KG1 (cell line): ENCODE results near the gene AIG1.

Experiments used
- DNase-seq: peaks from one replicate; lab custom pipeline; 2025; lab: John Stamatoyannopoulos, UW

Gene AIG1

GRCh38 chr6:143370812-143371370, 310.2 kb downstream of the AIG1 start:
- DNase-seq, result no peak

- DNase-seq, result no peak
Observed at GRCh38 chr6:143372199-143372882, 311.7 kb downstream of the AIG1 start.

- no peak for DNase-seq
Observed at GRCh38 chr6:143374014-143374413, 313.3 kb downstream of the AIG1 start.

DNA sequence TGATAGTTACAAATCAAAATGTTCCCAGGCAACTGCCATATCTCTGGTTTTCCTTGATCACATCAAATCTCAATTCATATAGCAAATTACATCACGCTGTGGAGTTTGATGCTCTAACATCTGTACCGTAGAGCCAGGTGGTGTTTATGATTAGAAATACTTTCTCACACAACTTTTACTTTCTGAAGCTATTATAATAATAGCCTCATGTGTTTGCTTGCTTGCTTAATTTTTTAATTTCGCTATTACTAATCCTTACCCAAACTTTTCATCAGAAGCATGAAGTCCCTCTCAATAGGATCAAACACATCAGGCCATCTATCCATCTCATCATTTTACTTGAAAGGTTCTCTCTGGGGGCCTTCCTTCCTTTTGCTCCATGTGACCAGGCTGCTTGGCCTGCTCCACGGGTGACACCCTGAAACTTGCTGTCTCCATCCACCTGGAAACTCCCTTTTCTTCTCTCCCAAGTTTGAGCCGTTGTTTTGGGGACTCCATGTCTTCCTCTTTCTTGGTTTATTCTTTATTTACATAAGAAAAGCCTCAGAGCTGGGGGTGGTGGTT, 314.4 kb downstream of the AIG1 start:
- DNase-seq, result no peak

DNA sequence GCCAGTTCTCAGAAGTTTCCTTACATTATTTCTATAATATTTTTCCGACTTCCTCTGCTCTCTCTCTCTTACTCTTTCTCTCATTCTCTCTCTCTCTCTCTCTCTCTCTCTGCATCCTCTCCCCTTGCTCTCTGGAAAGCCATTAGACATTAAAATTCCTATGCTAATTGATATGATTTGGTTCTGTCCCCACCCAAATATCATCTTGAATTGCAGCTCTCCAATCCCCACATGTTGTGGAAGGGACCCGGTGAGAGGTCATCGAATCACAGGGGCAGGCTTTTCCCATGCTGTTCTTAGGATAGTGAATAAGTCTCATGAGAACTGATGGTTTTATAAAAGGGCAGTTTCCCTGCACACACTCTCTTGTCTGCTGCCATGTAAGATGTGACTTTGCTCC, 315.7 kb downstream of the AIG1 start:
- no peak for DNase-seq

DNA sequence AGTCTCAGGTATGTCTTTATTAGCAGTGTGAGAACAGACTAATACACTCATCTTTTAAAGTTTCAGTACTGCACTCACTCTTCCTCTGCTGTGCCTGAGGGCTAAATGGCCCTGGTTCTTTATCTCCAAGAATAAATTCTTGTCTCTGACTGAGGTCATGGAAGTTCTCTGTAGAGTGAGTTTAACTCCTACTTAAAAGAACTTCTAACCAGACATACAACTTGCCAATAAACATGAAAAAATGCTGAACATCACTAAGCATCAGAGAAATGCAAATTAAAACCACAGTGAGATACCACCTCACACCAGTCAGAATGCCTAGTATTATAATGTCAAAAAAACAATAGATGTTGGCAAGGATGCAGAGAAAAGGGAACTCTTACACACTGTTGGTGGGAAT, 316.2 kb downstream of the AIG1 start:
- no peak for DNase-seq

GRCh38 chr6:143385636-143386035, 324.9 kb downstream of the AIG1 start:
- DNase-seq, result no peak

DNA sequence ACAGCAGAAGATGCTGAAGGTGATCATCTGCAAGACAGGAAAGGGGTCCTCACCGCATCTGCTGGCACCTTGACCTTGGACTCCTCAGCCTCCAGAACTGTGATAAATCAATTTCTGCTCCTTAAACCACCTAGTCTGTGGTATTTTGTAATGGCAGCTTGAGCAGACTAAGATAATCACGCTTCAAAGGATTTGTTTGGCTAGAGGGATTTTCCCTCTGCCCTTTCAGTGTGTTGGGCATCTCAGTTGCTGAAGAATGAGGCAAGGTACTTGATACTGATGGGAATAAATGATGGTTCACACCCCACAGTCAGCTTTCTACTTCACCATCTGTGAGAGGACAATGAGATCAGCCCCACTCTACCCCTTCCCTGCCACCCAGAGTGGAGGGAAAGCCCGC, 329.6 kb downstream of the AIG1 start:
- DNase-seq, result no peak
